Endothelial cell of umbilical vein (primary cell): ENCODE measurements around the gene EVC.

Experiments used
- CTCF ChIP-seq, 2 donors: IDR thresholded peaks; 1 replicate in 1 of 2; 2 replicates in 1 of 2; pipeline ENCODE4 v1.5.1; 2011; ENCODE audit warnings: low read length in 2 of 2, mild to moderate bottlenecking in 2 of 2, moderate library complexity in 2 of 2, control low read depth in 1 of 2, inconsistent platforms in 1 of 2, low read depth in 1 of 2; ENCODE audit not compliant: insufficient read depth in 1 of 2; ENCODE audit errors: extremely low read depth in 1 of 2
- EZH2 ChIP-seq: IDR thresholded peaks from 2 replicates; pipeline ENCODE4 v1.6.1; 2012; ENCODE audit warnings: borderline replicate concordance, low read depth, mild to moderate bottlenecking, moderate library complexity, low read length, inconsistent platforms; ENCODE audit not compliant: severe bottlenecking
- FOS ChIP-seq: IDR thresholded peaks from 2 replicates; pipeline ENCODE4 v1.6.1; 2011; ENCODE audit warnings: mild to moderate bottlenecking, low read length, moderate library complexity, borderline replicate concordance; ENCODE audit not compliant: insufficient read depth
- GATA2 ChIP-seq: IDR thresholded peaks from 2 replicates; pipeline ENCODE4 v1.7.0; 2011; ENCODE audit warnings: low read depth, mild to moderate bottlenecking, moderate library complexity, mixed read lengths, low read length; ENCODE audit not compliant: insufficient read length, insufficient read depth
- JUN ChIP-seq: IDR thresholded peaks from 2 replicates; pipeline ENCODE4 v1.6.1; 2011; ENCODE audit warnings: borderline replicate concordance, low read depth; ENCODE audit not compliant: insufficient read length, insufficient read depth
- MAX ChIP-seq: IDR thresholded peaks from 2 replicates; pipeline ENCODE4 v1.6.1; 2011; ENCODE audit not compliant: insufficient read depth, insufficient read length
- MYC ChIP-seq: IDR thresholded peaks from one replicate; pipeline ENCODE4 v1.6.1; 2011; ENCODE audit warnings: mild to moderate bottlenecking, low read depth, low read length
- POLR2A ChIP-seq: IDR thresholded peaks from 2 replicates; pipeline ENCODE4 v1.6.1; 2012; ENCODE audit warnings: low read depth, mild to moderate bottlenecking, control low read depth, low read length
- POLR2AphosphoS5 ChIP-seq: IDR thresholded peaks from 2 replicates; pipeline ENCODE4 v1.6.1; 2012; ENCODE audit warnings: low read depth, mild to moderate bottlenecking, control low read depth, low read length, moderate library complexity; ENCODE audit not compliant: insufficient read depth

GRCh38 chr4:5780831-5781480 is 70.0 kb downstream of the EVC start:
- TF ChIP-seq CTCF (IDR thresholded peaks at IDR 0.05; ENCODE audit: extremely low read depth in 1 of 2, insufficient read depth in 1 of 2, low read depth in 1 of 2, low read length in 2 of 2), result no peak
- TF ChIP-seq POLR2AphosphoS5, result no peak
- TF ChIP-seq POLR2A, result no peak
- TF ChIP-seq EZH2, result no peak
- TF ChIP-seq MYC, result no peak
- no peak for TF ChIP-seq GATA2
- no peak for TF ChIP-seq JUN
- TF ChIP-seq MAX, result no peak
- no peak for TF ChIP-seq FOS
